ENCODE results near the gene UNC13B.

The UNC13B gene

GRCh38 chr9:35277171-35277520 is 115.3 kb downstream of the UNC13B start:
- no peak for DNase-seq (ENCODE audit: low read depth in 3 of 3)

GRCh38 chr9:35277628-35278359 is 116.0 kb downstream of the UNC13B start:
- DNase-seq (ENCODE audit: low read depth in 3 of 3) = no peak

- no peak for DNase-seq (ENCODE audit: low read depth in 3 of 3)
These were observed 118.1 kb downstream of the UNC13B start for GRCh38 chr9:35279946-35280345.

- DNase-seq (ENCODE audit: low read depth in 3 of 3) = no peak
These were observed 118.6 kb downstream of the UNC13B start for GRCh38 chr9:35280399-35280798.

GRCh38 chr9:35285731-35286130 is 123.9 kb downstream of the UNC13B start:
- no peak for DNase-seq (ENCODE audit: low read depth in 3 of 3)

GRCh38 chr9:35286381-35286780 is 124.6 kb downstream of the UNC13B start:
- DNase-seq (ENCODE audit: low read depth in 3 of 3) = no peak

GRCh38 chr9:35287987-35288632 is 126.3 kb downstream of the UNC13B start:
- no peak for DNase-seq (ENCODE audit: low read depth in 3 of 3)

- no peak for DNase-seq (ENCODE audit: low read depth in 3 of 3)
These were observed 127.0 kb downstream of the UNC13B start for GRCh38 chr9:35288778-35289177.

- DNase-seq (ENCODE audit: low read depth in 3 of 3) = no peak
These were observed 131.7 kb downstream of the UNC13B start for GRCh38 chr9:35293376-35293964.

- no peak for DNase-seq (ENCODE audit: low read depth in 3 of 3)
These were observed 132.3 kb downstream of the UNC13B start for GRCh38 chr9:35294066-35294465.

- no peak for DNase-seq (ENCODE audit: low read depth in 3 of 3)
These were observed 132.7 kb downstream of the UNC13B start for GRCh38 chr9:35294556-35294955.

- no peak for DNase-seq (ENCODE audit: low read depth in 3 of 3)
These were observed 133.7 kb downstream of the UNC13B start for GRCh38 chr9:35295369-35296036.

GRCh38 chr9:35303567-35303966 is 141.8 kb downstream of the UNC13B start:
- DNase-seq (ENCODE audit: low read depth in 3 of 3) = no peak

GRCh38 chr9:35306283-35306682 is 144.5 kb downstream of the UNC13B start:
- DNase-seq (ENCODE audit: low read depth in 3 of 3) = no peak

GRCh38 chr9:35308316-35308715 is 146.5 kb downstream of the UNC13B start:
- DNase-seq (ENCODE audit: low read depth in 3 of 3) = no peak

- no peak for DNase-seq (ENCODE audit: low read depth in 3 of 3)
These were observed 150.3 kb downstream of the UNC13B start for GRCh38 chr9:35311891-35312639.

- no peak for DNase-seq (ENCODE audit: low read depth in 3 of 3)
These were observed 151.7 kb downstream of the UNC13B start for GRCh38 chr9:35313460-35313859.

- no peak for DNase-seq (ENCODE audit: low read depth in 3 of 3)
These were observed 152.1 kb downstream of the UNC13B start for GRCh38 chr9:35313916-35314315.

GRCh38 chr9:35318741-35319140 is 156.9 kb downstream of the UNC13B start:
- DNase-seq (ENCODE audit: low read depth in 3 of 3) = no peak

GRCh38 chr9:35322075-35322885 is 160.5 kb downstream of the UNC13B start:
- DNase-seq (ENCODE audit: low read depth in 3 of 3) = no peak

GRCh38 chr9:35324966-35325365 is 163.2 kb downstream of the UNC13B start:
- no peak for DNase-seq (ENCODE audit: low read depth in 3 of 3)

All from stimulated activated CD4-positive, alpha-beta T cell treated with anti-CD3 and anti-CD28 coated beads, TNF-alpha, amount 100 ng/mL, for 24 hours (primary cell).